SK-N-SH treated with all-trans-retinoic acid at 6 μM for 48 hours (cell line): ENCODE measurements around the gene LRP3.
A peak's percentile ranks its signal among the peaks of the same experiment; 100 is the strongest.

Source experiments
- ATAC-seq: fragments of 200-7000 bp; cut with Tn5 transposase; 3 replicates; pipeline ENCODE4 v1.9.1; 2020; ENCODE audit warnings: mild to moderate bottlenecking, moderate library complexity
- ARNTL ChIP-seq: fragments of 450-650 bp; formaldehyde crosslinking; IDR thresholded peaks from 2 replicates; pipeline ENCODE4 v1.5.0; 2020; ENCODE audit warnings: low read depth, mild to moderate bottlenecking, moderate library complexity, borderline replicate concordance
- BACH2 ChIP-seq: fragments of 250-450 bp; sonication (Bioruptor Pico); IDR thresholded peaks from 2 replicates; pipeline ENCODE4 v1.9.0; 2021; ENCODE audit warnings: mild to moderate bottlenecking, borderline replicate concordance
- CREB5 ChIP-seq: fragments of 250-450 bp; sonication (Bioruptor Pico); IDR thresholded peaks from 2 replicates; pipeline ENCODE4 v1.5.1; 2020; ENCODE audit warnings: low read depth, mild to moderate bottlenecking, moderate library complexity
- CSDC2 ChIP-seq: fragments of 250-450 bp; sonication (Bioruptor Pico); IDR thresholded peaks from 2 replicates; pipeline ENCODE4 v1.5.0; 2020; ENCODE audit warnings: mild to moderate bottlenecking, moderate library complexity
- CSRNP3 ChIP-seq: fragments of 250-450 bp; sonication (Bioruptor Pico); IDR thresholded peaks from 2 replicates; pipeline ENCODE4 v1.5.1; 2021; ENCODE audit warnings: mild to moderate bottlenecking, moderate library complexity
- ESRRG ChIP-seq: fragments of 250-450 bp; sonication (Bioruptor Pico); IDR thresholded peaks from 2 replicates; pipeline ENCODE4 v1.6.1; 2021; ENCODE audit warnings: mild to moderate bottlenecking
- GLIS3 ChIP-seq: fragments of 250-450 bp; sonication (Bioruptor Pico); IDR thresholded peaks from 2 replicates; pipeline ENCODE4 v1.5.0; 2020; ENCODE audit warnings: mild to moderate bottlenecking, moderate library complexity
- ISL1 ChIP-seq: fragments of 250-450 bp; sonication (Bioruptor Pico); IDR thresholded peaks from 2 replicates; pipeline ENCODE4 v2.1.2; 2022; ENCODE audit warnings: mild to moderate bottlenecking, moderate library complexity
- OSR1 ChIP-seq: fragments of 250-450 bp; sonication (Bioruptor Pico); IDR thresholded peaks from 2 replicates; pipeline ENCODE4 v1.8.0; 2022; ENCODE audit warnings: moderate library complexity, mild to moderate bottlenecking, inconsistent platforms
- PATZ1 ChIP-seq: fragments of 250-450 bp; sonication (Bioruptor Pico); IDR thresholded peaks from 2 replicates; pipeline ENCODE4 v1.8.0; 2020; ENCODE audit warnings: mild to moderate bottlenecking, moderate library complexity, borderline replicate concordance
- POU6F1 ChIP-seq: fragments of 250-450 bp; sonication (Bioruptor Pico); IDR thresholded peaks from 2 replicates; pipeline ENCODE4 v1.8.0; 2021; ENCODE audit warnings: low read depth, mild to moderate bottlenecking, moderate library complexity, borderline replicate concordance
- PPARA ChIP-seq: fragments of 250-450 bp; sonication (Bioruptor Pico); IDR thresholded peaks from 2 replicates; pipeline ENCODE4 v1.5.0; 2020; ENCODE audit warnings: mild to moderate bottlenecking, borderline replicate concordance
- RARB ChIP-seq: fragments of 250-450 bp; sonication (Bioruptor Pico); IDR thresholded peaks from 2 replicates; pipeline ENCODE4 v1.8.0; 2021; ENCODE audit warnings: mild to moderate bottlenecking, moderate library complexity
- TCF4 ChIP-seq: fragments of 250-450 bp; sonication (Bioruptor Pico); IDR thresholded peaks from 2 replicates; pipeline ENCODE4 v1.8.0; 2021; ENCODE audit warnings: mild to moderate bottlenecking, moderate library complexity, borderline replicate concordance
- TOX ChIP-seq: fragments of 250-450 bp; sonication (Bioruptor Pico); IDR thresholded peaks from 2 replicates; pipeline ENCODE4 v1.8.0; 2021; ENCODE audit warnings: mild to moderate bottlenecking, moderate library complexity, borderline replicate concordance
- TSHZ2 ChIP-seq: fragments of 250-450 bp; sonication (Bioruptor Pico); IDR thresholded peaks from 2 replicates; pipeline ENCODE4 v1.5.0; 2020; ENCODE audit warnings: mild to moderate bottlenecking, moderate library complexity
- ZC3H10 ChIP-seq: fragments of 250-450 bp; sonication (Bioruptor Pico); IDR thresholded peaks from 2 replicates; pipeline ENCODE4 v1.5.1; 2021; ENCODE audit warnings: mild to moderate bottlenecking, moderate library complexity
- ZFP3 ChIP-seq: fragments of 250-450 bp; sonication (Bioruptor Pico); IDR thresholded peaks from 2 replicates; pipeline ENCODE4 v1.5.0; 2020; ENCODE audit warnings: mild to moderate bottlenecking, moderate library complexity
- ZFP30 ChIP-seq: fragments of 450-650 bp; formaldehyde crosslinking; IDR thresholded peaks from 2 replicates; pipeline ENCODE4 v1.5.0; 2022; ENCODE audit warnings: mild to moderate bottlenecking, moderate library complexity
- ZNF565 ChIP-seq: fragments of 450-650 bp; formaldehyde crosslinking; conservative IDR thresholded peaks from 2 replicates; pipeline ENCODE4 v1.5.0; 2020; ENCODE audit warnings: low read depth, mild to moderate bottlenecking, moderate library complexity
- ZNF70 ChIP-seq: fragments of 450-650 bp; formaldehyde crosslinking; IDR thresholded peaks from 2 replicates; pipeline ENCODE4 v1.5.0; 2020; ENCODE audit warnings: mild to moderate bottlenecking, moderate library complexity
- ZNF8 ChIP-seq: fragments of 450-650 bp; formaldehyde crosslinking; IDR thresholded peaks from 2 replicates; pipeline ENCODE4 v1.5.0; 2020; ENCODE audit warnings: mild to moderate bottlenecking, moderate library complexity

Gene LRP3

GRCh38 chr19:33194532-33194885, 379 bp downstream of the LRP3 start:
- TF ChIP-seq RARB (no peak), GLIS3 (CRISPR knock-in tag) (no peak), CSRNP3 (CRISPR knock-in tag) (no peak), ESRRG (no peak), ZNF565 (CRISPR knock-in tag) (no peak), TSHZ2 (CRISPR knock-in tag) (no peak), ZFP30 (CRISPR knock-in tag) (no peak), ZNF8 (no peak), ARNTL (CRISPR knock-in tag) (no peak), PPARA (no peak), TOX (CRISPR knock-in tag) (no peak)
- TF ChIP-seq, all 23 proteins: peak for 0
- ATAC-seq, result no peak; the same call in 2 of the 3 replicates

GRCh38 chr19:33194886-33195644, 935 bp downstream of the LRP3 start:
- ATAC-seq, result peak; percentile 82
- TF ChIP-seq CSDC2 (CRISPR knock-in tag) (no peak), OSR1 (CRISPR knock-in tag) (no peak), BACH2 (CRISPR knock-in tag) (no peak), POU6F1 (CRISPR knock-in tag) (no peak), ZFP30 (CRISPR knock-in tag) (no peak), TOX (CRISPR knock-in tag) (no peak), ZFP3 (CRISPR knock-in tag) (no peak), PATZ1 (CRISPR knock-in tag) (no peak), ESRRG (no peak), ISL1 (CRISPR knock-in tag) (no peak), ARNTL (CRISPR knock-in tag) (no peak), CREB5 (CRISPR knock-in tag) (no peak), ZNF70 (CRISPR knock-in tag) (no peak)
- TF ChIP-seq, all 23 proteins: peak for 0

GRCh38 chr19:33195645-33196347, 1.7 kb downstream of the LRP3 start:
- peak; percentile 43 for ATAC-seq
- TF ChIP-seq ZC3H10 (no peak), CSRNP3 (CRISPR knock-in tag) (no peak), TOX (CRISPR knock-in tag) (no peak), OSR1 (CRISPR knock-in tag) (no peak), RARB (no peak), TCF4 (CRISPR knock-in tag) (no peak), ZNF565 (CRISPR knock-in tag) (no peak), ESRRG (no peak), ZNF70 (CRISPR knock-in tag) (no peak), CREB5 (CRISPR knock-in tag) (no peak), ZNF8 (no peak), ZFP3 (CRISPR knock-in tag) (no peak), ZFP30 (CRISPR knock-in tag) (no peak)
